Measurements from ENCODE around the gene EIF1AD.

- no peak for TF ChIP-seq CREB1 (IDR thresholded peaks at IDR 0.05)
- TF ChIP-seq CREB1 (CRISPR knock-in tag; IDR thresholded peaks at IDR 0.05): no peak
- no peak for TF ChIP-seq SIX5 (IDR thresholded peaks at IDR 0.05; ENCODE audit: borderline replicate concordance in 1 of 2, insufficient read depth in 1 of 2, low read depth in 1 of 2, low read length in 2 of 2)
- TF ChIP-seq CTCF (IDR thresholded peaks at IDR 0.05 in 2 of 3, conservative IDR thresholded peaks at IDR 0.05 in 1 of 3; ENCODE audit: insufficient read depth in 2 of 3, low read depth in 1 of 3, low read length in 3 of 3): no peak
- no peak for TF ChIP-seq MTA1 (IDR thresholded peaks at IDR 0.05; ENCODE audit: borderline replicate concordance)
- TF ChIP-seq ZBTB33 (CRISPR knock-in tag; IDR thresholded peaks at IDR 0.05): no peak
- TF ChIP-seq FOXP1 (CRISPR knock-in tag; IDR thresholded peaks at IDR 0.05): no peak
- no peak for TF ChIP-seq NKRF (IDR thresholded peaks at IDR 0.05; ENCODE audit: borderline replicate concordance)
- no peak for TF ChIP-seq ZNF232 (CRISPR knock-in tag; IDR thresholded peaks at IDR 0.05)
- TF ChIP-seq MEF2A (IDR thresholded peaks at IDR 0.05; ENCODE audit: control insufficient read depth, low read depth, low read length): no peak
- TF ChIP-seq ZNF324 (CRISPR knock-in tag; IDR thresholded peaks at IDR 0.05): no peak
- no peak for TF ChIP-seq MYNN (IDR thresholded peaks at IDR 0.05)
- TF ChIP-seq MYNN (CRISPR knock-in tag; IDR thresholded peaks at IDR 0.05): no peak
- TF ChIP-seq ZNF431 (CRISPR knock-in tag; IDR thresholded peaks at IDR 0.05): no peak
Measured at GRCh38 chr11:65973439-65974110, 28.4 kb downstream of the EIF1AD start.

Data from K562 (cell line).